HG03196 (cell line): Measurements from ENCODE around the gene BATF.

Experiments used
- ATAC-seq: cut with Tn5 transposase; IDR thresholded peaks from one replicate; pipeline ENCODE4 v1.9.1; 2021; ENCODE audit not compliant: unreplicated experiment

Gene BATF

DNA sequence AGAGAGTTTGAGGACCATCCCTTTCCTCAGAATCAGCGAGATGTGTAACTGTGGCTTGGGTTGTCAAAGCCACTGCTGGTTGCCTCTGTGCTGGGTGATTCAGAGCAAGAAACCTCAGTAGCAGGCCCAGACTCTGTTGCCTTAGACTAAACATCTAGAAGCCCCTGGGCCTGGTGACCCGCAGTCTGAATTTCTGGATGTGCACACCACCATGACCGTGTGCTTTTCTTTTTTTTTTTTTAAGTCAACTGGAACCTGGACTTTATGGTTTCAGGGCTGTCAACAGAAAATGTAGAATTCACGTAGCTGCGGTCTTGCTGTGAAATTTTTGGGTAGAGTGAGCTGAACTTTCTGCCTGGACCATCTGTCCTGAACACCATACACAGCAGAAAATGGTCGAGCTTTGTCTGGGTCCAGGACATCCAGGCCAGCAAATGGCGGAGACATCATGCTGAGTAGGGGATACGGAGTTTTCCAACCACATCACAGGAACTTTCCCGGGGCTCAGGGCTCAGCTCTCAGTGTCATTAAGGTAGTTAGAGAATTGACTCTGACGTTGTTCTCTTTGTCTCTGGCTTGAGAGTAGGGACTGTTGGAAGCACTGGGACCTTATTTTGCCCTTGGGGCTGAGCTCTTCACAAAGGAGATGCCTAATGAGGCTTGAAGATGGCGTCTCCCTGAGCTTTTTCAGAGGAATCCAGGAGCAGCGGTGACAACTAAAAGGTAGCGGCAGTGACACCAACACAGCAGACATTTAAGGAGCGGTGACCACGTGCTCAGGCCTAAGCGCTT is 23.0 kb upstream of the BATF start:
- peak; percentile 72 for ATAC-seq

DNA sequence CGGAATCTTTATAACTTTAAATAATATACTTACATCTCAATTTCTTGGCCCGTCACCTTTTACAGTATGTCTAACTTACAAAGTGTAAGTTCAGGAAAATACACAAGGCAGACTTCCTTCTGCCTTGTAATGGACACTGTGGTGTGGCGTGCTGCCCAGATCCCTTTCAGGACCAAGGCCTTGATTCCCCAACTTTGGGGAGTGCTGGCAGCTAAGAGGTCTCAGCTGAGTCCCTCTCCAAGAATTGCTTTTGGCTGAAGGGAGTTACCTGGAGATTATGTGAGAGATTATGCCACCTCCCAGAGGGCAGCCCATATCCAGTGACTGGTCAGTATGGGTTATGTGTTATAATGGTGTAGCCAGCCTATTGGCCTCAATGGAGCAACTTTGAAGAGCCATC is 21.2 kb upstream of the BATF start:
- ATAC-seq = no peak

DNA sequence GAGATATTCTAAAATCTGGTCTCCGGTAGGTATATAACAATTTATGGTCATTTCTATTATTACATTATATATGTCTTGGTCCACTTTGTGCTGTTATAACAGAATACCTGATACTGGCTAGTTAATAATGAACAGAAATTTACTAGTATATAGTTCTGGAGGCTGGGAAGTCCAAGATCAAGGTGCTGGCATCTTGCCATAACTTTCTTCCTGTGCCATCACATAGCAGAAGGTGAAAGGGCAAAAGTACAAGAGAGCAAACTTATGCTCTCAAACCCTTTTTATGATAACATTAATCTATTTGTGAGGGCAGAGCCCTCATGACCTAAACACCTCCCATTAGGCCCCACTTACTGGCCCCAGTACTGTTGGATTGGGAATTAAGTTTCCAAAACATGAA is 17.9 kb upstream of the BATF start:
- no peak for ATAC-seq

DNA sequence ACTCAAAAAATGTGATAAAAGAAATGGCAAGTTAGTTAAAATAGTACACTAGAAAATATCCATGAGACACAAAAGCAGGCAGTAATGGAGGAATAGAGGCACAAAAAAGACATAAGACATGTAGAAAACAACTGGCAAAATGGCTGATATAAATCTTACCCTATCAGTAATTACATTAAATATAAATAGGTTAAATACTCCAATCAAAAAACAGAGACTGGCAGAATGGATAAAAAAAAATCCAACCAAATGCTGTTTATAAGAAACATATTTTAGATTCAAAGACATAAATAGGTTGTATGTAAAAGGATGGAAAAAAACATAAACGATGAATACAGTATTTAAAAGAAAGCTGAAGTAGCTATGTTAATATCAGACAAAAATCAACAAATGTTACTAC is 15.3 kb upstream of the BATF start:
- ATAC-seq = no peak

DNA sequence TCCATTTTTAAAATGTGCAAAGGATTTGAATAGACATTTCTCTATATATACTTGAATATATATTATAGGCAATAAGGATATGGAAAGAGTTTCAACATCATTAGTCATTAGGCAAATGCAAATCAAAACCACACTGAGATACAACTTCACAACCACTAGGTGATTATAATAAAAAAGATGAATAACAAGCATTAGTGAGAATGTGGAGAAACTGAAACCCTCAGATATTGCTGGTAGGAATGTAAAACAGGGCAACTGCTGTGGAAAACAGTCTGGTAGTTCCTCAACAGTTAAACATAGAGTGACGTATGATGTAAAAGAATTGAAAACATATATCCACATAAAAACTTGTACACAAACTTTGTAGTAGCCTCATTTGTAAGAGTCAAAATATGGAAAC is 11.7 kb upstream of the BATF start:
- no peak for ATAC-seq

DNA sequence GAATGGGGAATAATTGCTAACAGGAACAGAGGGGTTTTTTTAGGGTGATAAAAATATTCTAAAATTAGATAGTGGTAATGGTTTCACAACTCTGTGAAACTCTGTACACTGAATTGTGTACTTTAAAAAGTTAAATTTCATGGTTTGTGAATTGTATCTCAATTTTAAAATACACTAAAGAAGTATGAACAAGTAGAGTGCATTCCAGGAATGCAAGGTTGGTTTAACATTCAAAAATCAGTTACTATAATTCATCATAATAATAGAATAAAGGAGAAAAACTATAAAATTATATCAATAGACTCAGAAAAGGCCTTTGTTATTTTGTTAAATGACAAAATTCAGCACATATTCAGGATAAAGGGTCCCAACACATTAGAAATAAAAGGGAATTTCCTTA is 11.1 kb upstream of the BATF start:
- no peak for ATAC-seq

DNA sequence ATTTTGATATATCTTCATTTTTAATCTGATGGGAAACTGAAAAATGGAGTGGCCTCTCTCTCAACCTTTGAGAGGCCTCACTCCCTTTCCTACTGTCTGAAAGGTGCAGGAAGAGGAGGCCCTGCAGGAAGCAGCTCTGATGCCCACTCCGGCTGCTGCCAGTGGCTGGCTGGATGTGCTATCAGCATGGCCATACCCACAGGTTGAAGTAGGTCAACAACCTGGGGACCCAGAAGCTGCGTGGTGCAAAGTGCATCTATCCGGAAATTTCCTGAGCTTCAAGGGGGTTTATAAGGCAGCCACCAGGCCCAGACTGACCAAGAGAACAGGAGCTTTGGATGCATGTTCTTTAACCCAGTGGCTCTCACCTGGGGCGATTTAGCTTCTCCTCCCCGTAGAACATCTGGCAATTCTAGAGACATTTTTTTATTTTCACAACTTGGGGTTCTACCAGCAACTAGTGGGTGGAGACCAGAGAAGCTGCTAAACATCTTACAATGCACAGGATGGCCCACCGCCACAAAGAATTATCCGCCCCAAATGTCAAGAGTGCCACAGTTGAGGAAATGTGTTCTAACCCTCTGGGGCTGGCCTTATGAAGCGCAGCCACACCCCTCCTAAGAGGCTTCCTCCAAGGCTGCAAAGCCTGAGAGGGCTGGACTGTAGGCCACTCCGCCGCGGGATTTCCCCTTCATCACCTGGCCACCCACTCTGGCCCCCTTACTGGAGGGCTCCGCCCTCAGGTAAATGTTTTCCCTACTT is 8.2 kb upstream of the BATF start:
- peak; percentile 30 for ATAC-seq

DNA sequence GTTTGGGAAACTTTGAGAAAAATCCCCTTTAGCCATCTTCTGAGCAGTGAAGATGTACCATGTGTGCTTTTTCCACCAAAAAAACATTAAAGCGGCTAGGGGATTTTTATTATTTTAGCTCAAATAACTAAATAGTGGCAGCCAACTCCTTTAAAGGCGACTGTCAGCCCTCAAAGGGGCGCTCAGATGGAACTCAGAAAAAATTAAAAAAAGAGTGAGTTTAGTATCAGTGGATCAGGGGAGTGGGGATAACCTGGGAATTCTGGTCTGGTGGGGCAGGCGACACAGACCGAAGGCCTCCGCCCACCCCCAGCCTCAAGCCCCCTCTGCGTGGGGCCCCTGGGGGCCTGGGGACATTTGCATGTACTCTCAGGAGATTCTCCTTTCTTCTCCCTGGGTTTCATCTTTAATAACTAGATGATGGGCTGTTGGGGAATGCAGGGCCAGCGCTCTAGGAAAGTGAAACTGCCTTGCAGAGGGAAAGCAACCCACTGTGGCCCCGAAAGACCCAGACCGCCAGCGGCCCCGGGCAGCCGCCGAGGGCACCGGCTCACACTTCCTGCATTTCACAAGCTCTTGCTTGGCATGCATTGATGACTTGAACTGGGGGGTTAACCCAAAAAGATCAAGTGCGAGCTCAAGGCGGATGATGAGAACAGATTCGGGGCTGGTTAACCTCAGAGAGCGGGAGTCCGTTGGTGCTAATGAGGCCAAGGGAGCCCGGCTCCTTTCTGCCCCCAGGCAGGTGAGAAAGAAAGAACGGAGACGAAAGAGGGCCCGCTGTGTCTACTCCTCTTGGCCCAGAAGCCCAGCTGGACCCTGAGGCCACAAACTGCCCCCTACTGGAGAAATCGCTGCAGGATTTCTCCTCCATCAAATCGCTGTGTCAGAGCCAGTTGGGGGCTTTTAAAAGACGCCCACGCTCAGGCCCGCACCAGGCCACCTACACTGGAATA is 7.3 kb upstream of the BATF start:
- ATAC-seq = peak; percentile 54

DNA sequence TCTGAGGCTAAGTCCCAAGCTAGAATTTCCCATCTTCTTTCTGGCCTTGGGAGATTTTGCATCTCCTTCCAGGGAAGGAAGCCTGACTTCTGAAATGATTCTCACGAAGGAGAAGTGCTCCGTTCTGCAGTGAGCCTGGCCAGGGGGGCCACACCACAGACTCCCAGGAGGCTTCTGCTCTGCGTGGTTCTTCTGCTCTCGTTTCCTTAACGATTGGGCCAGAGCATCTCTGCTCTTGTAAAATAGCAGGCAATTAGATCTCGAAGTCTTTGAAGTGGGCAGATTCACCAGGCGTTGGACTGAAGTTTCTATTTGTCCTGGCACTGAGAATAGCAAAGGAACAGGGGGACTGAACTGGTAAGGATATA is 6.7 kb upstream of the BATF start:
- peak; percentile 47 for ATAC-seq

DNA sequence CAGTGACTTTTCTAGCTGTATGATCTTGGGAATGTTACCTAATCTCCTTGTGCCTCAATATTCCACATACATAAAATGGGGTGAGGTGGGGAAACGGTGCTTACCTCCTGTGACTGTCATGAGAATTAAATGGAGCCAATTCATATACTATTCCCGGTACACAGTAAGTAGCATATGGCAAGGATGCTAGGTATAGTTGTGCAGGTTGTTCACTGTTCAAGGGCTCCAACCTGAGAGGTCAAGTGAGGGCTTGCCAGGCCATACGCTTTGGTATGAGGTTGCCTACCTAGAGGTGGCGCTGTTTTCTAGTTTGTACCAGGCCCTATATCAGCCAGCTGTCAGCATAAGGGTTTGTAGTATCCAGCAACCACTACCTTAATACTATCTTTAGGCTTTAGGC is 3.6 kb upstream of the BATF start:
- ATAC-seq = no peak

DNA sequence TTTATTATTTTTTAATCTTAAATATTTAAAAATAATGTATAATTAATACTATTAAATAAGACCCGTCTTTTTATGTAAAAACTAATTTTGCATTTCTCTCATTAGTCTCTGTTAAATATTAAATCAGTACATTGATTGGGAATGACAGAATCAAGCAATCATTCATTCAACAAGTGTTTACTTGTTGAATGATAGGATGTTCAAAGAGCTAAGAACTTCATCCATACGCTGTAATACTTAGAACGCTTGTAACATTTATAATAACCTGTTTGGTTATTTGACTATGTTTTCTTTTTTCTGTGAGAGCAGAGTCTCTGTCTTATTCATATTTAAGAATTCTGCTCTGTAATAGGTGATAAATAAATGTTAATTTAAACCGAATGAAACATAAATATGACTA is 2.9 kb upstream of the BATF start:
- no peak for ATAC-seq

DNA sequence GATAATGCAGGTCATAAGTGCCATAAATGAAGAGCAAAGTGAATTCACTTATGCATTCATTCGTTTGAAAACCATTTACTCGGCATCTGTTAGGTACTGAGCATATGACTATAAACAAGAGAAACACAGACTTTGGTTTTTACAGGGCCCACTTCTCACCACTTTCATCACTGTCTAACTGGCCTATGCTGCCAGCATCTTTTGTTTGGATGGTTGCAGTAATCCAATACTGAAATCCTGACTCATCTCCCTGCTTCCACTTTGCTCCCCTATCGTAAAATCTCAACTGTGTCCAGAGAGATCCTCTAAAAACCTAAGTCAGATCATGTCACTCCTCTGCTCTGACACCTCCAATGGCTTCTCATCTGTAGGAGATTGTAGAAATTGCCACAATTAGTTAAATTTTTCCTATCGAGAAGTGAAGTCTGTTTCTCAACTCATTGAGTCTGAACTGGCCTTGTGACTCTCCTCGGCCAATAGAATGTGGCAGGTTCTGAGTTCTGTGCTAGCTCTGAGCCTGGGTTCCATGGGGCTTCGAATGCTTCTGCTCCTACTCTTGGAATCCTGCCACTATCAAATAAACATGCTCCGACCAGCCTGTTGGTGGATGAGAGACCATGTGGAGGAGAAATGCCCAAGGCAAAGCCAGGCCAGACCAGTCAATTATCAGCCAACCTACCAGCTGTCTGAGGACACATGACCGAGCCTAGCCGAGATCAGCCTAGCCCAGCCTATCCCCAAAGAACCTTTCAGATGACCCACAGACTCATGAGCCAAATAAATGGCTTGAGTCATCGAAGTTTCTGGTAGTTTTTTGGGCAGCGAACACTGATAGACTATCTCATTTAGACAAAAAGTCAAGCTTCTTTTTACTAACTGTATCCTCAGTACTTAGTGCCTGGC is 2.2 kb upstream of the BATF start:
- ATAC-seq = no peak

DNA sequence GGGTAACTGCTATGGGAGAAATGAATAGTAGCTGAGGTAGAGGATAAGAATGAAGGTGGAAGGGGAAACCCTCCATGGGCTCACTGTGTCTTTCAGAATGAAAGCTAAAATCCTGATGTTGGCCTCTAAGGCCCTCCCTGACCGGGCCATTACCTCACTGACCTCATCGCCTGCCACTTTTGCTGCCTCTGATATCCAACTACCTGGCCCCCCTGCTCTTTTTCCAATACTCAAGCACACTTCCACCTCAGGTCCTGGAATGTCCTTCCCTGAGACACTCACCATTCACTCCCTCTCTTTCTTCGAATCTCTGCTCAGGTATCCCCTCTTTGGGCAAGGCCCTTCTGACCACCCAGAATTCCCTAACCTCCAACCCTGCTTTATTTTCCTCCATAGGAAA is 1.4 kb upstream of the BATF start:
- no peak for ATAC-seq

DNA sequence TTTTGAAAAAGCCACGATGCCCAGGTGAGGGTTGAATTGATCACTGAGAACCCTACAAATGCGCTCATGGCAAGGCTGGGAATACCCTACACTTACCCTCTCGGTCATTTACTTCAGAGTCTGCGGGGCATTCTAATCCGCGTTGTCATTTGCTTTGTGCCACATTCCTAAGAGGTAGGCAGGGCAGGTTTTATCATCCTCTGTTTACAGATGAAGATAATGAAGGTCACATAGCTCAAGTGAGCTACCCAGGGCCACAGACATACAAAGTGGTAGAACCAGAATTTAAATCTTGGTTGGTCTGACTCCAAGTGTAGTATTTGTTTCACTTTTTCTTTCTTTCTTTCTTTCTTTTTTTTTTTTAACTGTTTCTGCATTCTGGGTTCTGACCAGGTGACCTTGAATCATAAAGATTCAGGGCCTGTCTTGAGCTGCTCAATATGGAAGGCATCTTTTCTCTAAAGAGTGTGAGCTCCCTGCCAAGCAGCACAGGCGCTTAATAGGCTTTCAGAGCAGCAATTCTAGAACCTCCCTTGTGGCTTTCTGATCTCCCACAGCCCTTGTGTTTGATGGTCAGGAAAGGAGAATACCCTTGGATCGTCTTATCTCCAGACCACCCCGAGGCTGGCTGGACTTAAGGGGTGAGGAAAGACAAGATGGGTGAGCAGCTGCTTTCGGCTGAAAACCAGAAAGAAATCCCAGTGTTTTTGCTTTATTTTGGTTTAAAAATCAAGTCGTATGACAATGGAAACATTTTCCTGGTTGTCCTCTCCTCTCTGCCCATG is 662 bp upstream of the BATF start:
- no peak for ATAC-seq

DNA sequence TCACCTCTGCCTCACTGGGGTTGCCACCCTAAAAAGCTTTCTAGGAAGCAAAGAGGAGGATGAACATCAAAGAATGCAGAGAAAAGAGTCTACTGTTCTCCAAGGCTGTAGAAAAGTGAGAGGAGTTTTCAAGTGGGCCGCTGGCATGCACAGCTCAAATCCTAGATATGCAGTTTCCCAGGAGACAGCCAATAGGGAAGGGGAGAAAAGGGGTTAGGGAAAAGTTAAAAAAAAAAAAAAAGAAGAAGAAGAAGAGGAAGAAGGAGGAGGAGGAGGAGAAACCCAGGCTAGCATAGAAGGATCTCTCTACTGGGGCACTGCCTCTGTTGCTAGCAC is 682 bp downstream of the BATF start:
- ATAC-seq = no peak

DNA sequence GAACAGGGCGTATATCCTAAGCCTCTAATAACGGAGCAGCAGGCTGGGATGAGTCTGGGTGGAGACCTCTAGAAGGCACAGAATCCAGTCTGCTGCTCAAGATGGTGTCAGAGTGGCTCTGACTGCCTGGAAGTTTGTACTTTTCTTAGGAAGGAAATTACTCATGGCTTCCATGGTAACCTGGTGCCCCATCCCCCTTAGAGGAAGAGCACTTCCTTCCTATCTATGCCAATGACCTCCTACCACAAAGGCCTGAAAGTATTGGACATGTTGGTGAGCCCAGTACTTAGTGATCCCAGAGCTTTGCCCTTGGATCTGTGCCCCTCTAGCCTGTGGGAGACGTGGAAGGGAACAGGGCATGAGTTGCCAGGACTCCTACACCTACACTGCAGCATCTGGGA is 1.5 kb downstream of the BATF start:
- ATAC-seq = no peak

DNA sequence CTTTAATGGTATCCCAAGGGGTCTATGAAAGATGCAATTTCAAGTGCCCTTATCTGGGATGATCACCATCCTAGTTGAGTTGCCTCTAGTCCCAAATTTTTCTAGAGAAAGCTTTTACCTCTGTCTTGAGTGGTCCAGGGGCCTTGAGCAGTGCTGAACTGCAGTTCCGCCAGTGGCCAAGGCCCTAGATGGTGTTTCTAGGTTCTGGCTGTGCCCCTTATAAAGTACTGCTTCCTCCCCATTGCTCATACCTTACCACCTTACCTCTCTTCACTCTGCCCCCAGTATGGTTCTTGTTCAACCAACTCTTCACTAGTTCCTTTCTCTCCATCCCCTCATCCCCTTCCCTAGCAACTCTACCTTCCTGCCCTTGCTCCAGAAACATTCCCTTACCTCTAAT is 3.7 kb downstream of the BATF start:
- ATAC-seq = no peak

DNA sequence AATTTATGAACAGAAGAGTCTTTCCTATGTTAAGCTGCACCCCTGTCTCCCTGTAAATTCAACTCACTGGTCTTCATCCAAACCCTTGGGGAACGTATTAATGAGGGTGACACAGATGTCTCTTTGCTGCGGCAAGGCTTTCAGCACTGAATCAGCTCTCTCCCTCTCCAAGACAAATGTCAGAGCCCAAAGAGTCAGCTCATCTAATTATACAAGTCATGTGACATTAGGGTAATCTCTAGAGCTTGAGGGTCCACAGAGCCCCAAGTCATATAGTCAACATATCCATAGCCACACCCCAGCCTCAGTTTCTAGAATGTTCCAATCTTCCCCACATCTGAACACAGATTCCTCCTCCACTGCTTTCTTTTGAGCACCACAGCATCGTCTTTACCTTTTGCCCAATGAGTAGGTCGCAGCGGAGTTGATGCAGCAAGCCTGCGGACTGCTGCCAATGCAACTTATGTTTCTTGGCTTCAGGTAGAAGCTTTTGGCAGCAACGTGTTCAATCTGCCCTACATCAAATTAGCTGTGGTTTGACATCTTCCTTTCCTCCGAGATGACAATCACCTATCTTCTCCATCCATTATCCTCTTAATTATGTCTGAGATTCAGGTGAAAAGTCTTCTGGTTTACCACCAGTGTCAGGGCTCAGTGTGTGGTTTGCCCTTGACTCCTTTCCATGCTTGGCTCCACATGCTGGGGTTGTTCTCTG is 5.3 kb downstream of the BATF start:
- no peak for ATAC-seq

DNA sequence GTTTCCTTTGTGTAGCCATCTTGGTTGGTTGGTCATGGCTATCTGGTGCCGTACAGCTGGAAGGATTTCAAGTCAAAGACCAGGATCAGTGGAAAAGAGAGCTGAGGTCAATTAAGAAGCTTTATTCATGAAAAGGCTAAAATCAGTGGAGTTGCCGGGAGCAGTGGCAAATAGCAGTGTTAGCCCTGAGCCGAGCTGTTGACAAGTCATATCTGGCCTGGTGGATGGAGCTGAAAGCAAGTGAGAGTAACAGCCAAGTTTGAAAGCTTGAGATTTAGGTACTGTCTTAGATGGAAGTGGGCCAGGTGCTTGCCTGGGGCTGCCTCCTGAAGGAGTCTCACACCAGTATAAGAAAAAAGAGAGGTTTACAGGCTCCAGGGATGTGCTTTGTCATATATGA is 9.0 kb downstream of the BATF start:
- ATAC-seq = no peak
